Body of pancreas (tissue), 4 donors: ENCODE results near the gene CEP192. TPM values are rescaled to one million over a fixed set of nuclear protein-coding genes. Genes with fewer than 3 reads are reported as not detected.

Experiments
- ATAC-seq: fragments of 150-250 bp; one replicate; pipeline ENCODE4 v1.9.1; 2016
- DNase-seq, 4 donors: peaks; one replicate each; pipeline ENCODE4 v3.0.0-alpha.2; 2019
- H3K27ac ChIP-seq, 4 donors: fragments of 200-600 bp; sonication (generic); 1 replicate in 3 of 4; 2 replicates in 1 of 4; pipeline versions ENCODE4 v1.5.1 to v1.6.1; 2016 to 2019; ENCODE audit warnings: mild to moderate bottlenecking in 1 of 4, mixed read lengths in 1 of 4, moderate library complexity in 1 of 4
- H3K27me3 ChIP-seq, 2 donors: fragments of 200-600 bp; sonication (generic); one replicate each; pipeline ENCODE4 v1.6.0; 2016; ENCODE audit warnings: mild to moderate bottlenecking in 1 of 2
- H3K36me3 ChIP-seq, 2 donors: fragments of 200-600 bp; sonication (generic); replicated peaks in 1 of 2; 2 replicates each; pipeline ENCODE4 v1.5.1; 2016; ENCODE audit warnings: low read depth in 2 of 2; ENCODE audit not compliant: insufficient read depth in 1 of 2
- H3K4me1 ChIP-seq: fragments of 200-600 bp; sonication (generic); one replicate; pipeline ENCODE4 v1.6.0; 2016
- H3K4me3 ChIP-seq, 2 donors: fragments of 200-600 bp; sonication (generic); 1 replicate in 1 of 2; 2 replicates in 1 of 2; pipeline ENCODE4 v1.5.1; 2016 to 2019
- H3K9me3 ChIP-seq, 3 donors: fragments of 200-600 bp; sonication (generic); 1 replicate in 2 of 3; 2 replicates in 1 of 3; pipeline ENCODE4 v1.5.1; 2016
- CTCF ChIP-seq, 7 experiments: fragments of 450-650 bp in 4 of 7; fragments of 200-600 bp in 3 of 7; sonication (generic) in 3 of 7; IDR thresholded peaks; one replicate each; pipeline ENCODE4 v1.5.1; 2016 to 2019; ENCODE audit warnings: antibody characterized with exemption in 7 of 7
- POLR2A ChIP-seq, 3 donors: fragments of 450-650 bp; IDR thresholded peaks; one replicate each; pipeline ENCODE4 v1.6.1; 2016; ENCODE audit warnings: antibody characterized with exemption in 3 of 3, mild to moderate bottlenecking in 2 of 3
- WGBS, 2 donors: methylation state at CpG; one replicate each; pipeline ENCODE4 v1.1.5; 2017; 5-methylcytosine and 5-hydroxymethylcytosine counted together
- intact Hi-C: fragments of 100-400 bp; cut with DNase I; formaldehyde crosslinking; loops from one replicate; pipeline ENCODE4 v1.15.1; 2023
- total RNA-seq, 2 donors: library from RNA; depleted of rRNA; stranded (reverse); fragments of >200 nt; gene quantifications; one replicate each; pipeline ENCODE4 v1.1.0, GENCODE V29; 2016

The CEP192 gene
- total RNA-seq, 2 donors from 2014 or later = 21.1 to 25.4 TPM

GRCh38 chr18:13108330-13108729 is 117.2 kb downstream of the CEP192 start:
- no peaks in the 10 kb centered on the region for H3K9me3 ChIP-seq
- intact Hi-C loops = no loop called here
- 88 to 100% methylated on average over 2 of the region's 2 CpGs for WGBS, 2 donors
- ATAC-seq (no peak), DNase-seq (no peak)
- H3K27me3 ChIP-seq = no peaks in the 10 kb centered on the region
- TF ChIP-seq CTCF (IDR thresholded peaks at IDR 0.05) (no peak), POLR2A (IDR thresholded peaks at IDR 0.05) (no peak)
- H3K27ac ChIP-seq = no peak overlapping the region
- H3K4me3 ChIP-seq = no peak overlapping the region
- peaks cover 6% of the 10 kb centered on the region for H3K4me1 ChIP-seq
- peaks cover 0 to 17% of the 10 kb centered on the region in 2 donors for H3K36me3 ChIP-seq

DNA sequence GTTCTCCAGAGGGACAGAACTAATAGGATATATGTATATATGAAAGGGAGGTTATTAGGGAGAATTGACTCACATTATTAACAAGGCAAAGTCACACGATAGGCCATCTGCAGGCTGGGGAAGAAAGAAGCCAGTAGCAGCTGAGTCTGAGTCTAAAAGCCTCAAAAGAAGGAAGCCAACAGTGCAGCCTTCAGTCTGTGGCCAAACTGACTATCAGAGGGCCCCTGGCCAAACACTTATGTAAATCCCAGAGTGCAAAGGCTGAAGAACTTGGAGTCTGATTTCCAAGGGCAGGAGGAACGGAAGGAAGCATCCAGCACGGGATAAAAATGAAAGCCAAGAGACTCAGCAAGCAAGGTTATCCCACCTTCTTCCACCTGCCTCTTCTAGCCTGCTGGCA is 119.4 kb downstream of the CEP192 start:
- Histone ChIP-seq H3K27ac (peak overlapping the region in 2 of 4 donors; percentile 17 to 19), H3K36me3 (peaks cover 0 to 7% of the 10 kb centered on the region in 2 donors), H3K27me3 (no peaks in the 10 kb centered on the region), H3K9me3 (no peaks in the 10 kb centered on the region), H3K4me3 (no peak overlapping the region), H3K4me1 (peaks cover 6% of the 10 kb centered on the region)
- no peak for TF ChIP-seq CTCF (IDR thresholded peaks at IDR 0.05)
- no peak for TF ChIP-seq POLR2A (IDR thresholded peaks at IDR 0.05)
- 38 to 62% methylated on average over 3 of the region's 3 CpGs for WGBS, 2 donors
- DNase-seq = peak in 3 of 4 donors; percentile 42 to 72 (median 67)
- intact Hi-C loops = no loop called here
- peak; percentile 72 for ATAC-seq

DNA sequence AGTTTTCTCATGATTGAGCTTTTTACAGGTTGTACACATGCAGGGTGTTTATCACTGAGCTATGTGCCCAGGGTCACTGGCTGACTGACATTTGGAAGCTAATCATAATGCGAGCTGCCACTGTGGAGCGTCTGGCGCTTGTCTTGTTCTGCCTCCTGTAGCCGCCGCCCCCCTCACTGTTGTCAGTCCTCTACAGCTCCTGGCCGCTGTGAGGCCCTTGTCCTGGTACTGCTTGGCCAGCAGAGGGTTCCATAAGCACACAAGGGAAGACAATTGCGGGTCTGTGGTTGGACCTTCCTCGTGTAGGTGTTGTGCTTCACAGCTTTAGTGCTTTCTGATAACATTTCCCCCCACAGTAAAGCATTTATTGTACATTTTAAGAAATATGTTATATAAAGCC is 121.8 kb downstream of the CEP192 start:
- H3K4me3 ChIP-seq = no peak overlapping the region
- H3K36me3 ChIP-seq = peaks cover 0 to 6% of the 10 kb centered on the region in 2 donors
- 22 to 23% methylated on average over 8 of the region's 8 CpGs for WGBS, 2 donors
- no peaks in the 10 kb centered on the region for H3K27me3 ChIP-seq
- H3K4me1 ChIP-seq = peaks cover 6% of the 10 kb centered on the region
- ATAC-seq = peak; percentile 53
- DNase-seq = peak; percentile 43 to 75 (median 55)
- intact Hi-C loops = no loop called here
- H3K27ac ChIP-seq = no peak overlapping the region
- no peaks in the 10 kb centered on the region for H3K9me3 ChIP-seq
- TF ChIP-seq POLR2A (IDR thresholded peaks at IDR 0.05) = no peak
- peak in 5 of 7 experiments; percentile 24 to 54 (median 44) for TF ChIP-seq CTCF (IDR thresholded peaks at IDR 0.05)

- ATAC-seq (no peak), DNase-seq (no peak)
- Histone ChIP-seq H3K27ac (no peak overlapping the region), H3K36me3 (peaks cover 0 to 6% of the 10 kb centered on the region in 2 donors), H3K9me3 (no peaks in the 10 kb centered on the region), H3K4me3 (no peak overlapping the region), H3K27me3 (no peaks in the 10 kb centered on the region), H3K4me1 (no peaks in the 10 kb centered on the region)
- WGBS, 2 donors = 72 to 86% methylated on average over 3 of the region's 3 CpGs
- TF ChIP-seq CTCF (IDR thresholded peaks at IDR 0.05) (no peak), POLR2A (IDR thresholded peaks at IDR 0.05) (no peak)
- intact Hi-C loops = no loop called here
Observed at GRCh38 chr18:13120255-13120654, 129.1 kb downstream of the CEP192 start.

GRCh38 chr18:13120983-13121441 is 129.8 kb downstream of the CEP192 start:
- Histone ChIP-seq H3K27me3 (no peaks in the 10 kb centered on the region), H3K4me3 (no peak overlapping the region), H3K4me1 (no peaks in the 10 kb centered on the region), H3K36me3 (peaks cover 0 to 6% of the 10 kb centered on the region in 2 donors), H3K9me3 (no peaks in the 10 kb centered on the region), H3K27ac (no peak overlapping the region)
- DNase-seq (no peak), ATAC-seq (peak; percentile 59)
- 70 to 91% methylated on average over 4 of the region's 4 CpGs for WGBS, 2 donors
- intact Hi-C loops = no loop called here
- TF ChIP-seq POLR2A (IDR thresholded peaks at IDR 0.05) (no peak), CTCF (IDR thresholded peaks at IDR 0.05) (no peak)
